Activated CD8-positive, alpha-beta memory T cell treated with anti-CD3 and anti-CD28 coated beads, Interleukin-2, amount 50 U/mL, for 24 hours (primary cell): ENCODE data around the gene ECI1.
"Not testable (repeated sequence)": the region's sequence is repeated elsewhere in the genome, so short reads cannot be mapped to it uniquely, and the experiment has no call there.

Source experiments
- DNase-seq: peaks from one replicate; pipeline ENCODE4 v3.0.0-alpha.2; 2020; ENCODE audit errors: extremely low read depth

The ECI1 gene

DNA sequence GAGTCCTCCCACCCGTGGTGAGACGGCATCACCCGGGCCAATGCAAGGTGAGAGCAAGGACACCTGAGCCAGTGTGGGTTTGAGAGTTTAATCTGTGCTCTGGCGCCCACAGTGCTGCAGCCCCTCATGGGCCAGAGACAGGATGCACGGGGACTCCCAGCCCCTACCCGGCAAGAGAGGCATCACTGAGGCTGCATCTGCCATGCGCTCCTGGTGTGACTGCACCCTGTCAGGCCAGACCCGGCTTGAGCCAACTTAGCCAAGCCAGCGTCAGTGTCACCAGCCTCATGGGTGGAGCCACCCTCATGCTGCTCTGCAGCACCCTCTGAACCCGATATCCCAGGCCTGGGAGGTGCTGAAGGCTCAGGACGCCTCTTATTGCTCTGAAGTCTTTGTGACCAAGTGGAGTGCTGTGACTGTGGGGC is 39.5 kb downstream of the ECI1 start:
- DNase-seq = no peak

DNA sequence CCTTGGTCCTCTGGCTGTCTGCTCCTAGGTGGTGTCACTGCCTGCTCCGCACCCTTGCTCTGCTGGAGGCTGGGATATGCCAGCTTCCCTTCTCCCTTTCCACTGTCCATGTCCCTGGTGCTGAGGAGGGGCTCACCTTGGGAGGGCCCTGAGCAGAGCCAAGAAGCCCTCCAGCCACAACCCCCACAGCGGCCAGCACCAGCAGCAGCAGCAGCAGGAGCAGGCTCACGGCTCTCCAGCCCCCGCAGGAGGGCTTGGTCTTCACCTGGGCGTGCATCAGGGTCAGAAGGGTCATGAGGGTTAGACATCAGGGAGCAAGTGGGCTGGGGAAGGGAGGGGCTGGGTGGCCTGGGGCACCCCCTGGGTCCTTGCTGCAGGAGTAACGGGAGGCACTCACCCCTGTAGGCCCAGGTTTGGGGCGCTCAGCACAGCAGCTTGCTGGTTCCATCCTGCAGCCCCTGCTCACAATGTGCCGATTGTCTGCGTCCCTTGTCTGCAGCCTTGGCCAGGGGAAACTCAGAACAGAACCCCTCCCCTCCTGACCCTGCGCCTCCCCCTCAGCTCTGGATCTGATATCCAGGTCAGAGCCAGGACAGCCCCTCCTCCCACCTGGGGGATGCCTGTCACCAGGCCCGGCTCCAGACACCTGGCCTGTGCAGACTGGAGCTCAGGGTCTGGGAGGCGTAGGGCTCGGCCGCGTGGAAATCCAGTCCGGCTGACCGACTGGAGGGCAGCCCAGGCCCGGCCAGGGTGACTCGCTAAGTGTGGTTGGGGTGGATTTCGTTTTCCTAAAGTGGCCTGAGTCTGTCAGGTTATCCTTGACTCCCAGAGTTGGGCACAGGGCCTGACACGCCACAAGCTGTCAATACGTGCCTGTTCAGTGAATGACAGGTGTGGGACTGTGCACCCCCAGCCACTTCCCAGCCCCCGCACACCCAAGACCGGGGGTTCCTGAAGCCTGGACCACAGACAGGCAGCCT is 40.7 kb downstream of the ECI1 start, which contains the start of gene BRICD5:
Gene BRICD5, minus strand, starts transcription at position 478 of the 980 bp plus-strand sequence. Its CDS starts 30 bp downstream, at position 448.
- DNase-seq = no peak

- DNase-seq = no peak
Observed at GRCh38 chr16:2210009-2210332, 41.4 kb downstream of the ECI1 start.

- no peak for DNase-seq
Observed at GRCh38 chr16:2209258-2210008, 42.0 kb downstream of the ECI1 start.

- DNase-seq = no peak
Observed at GRCh38 chr16:2208772-2209171, 42.6 kb downstream of the ECI1 start.

- no peak for DNase-seq
Observed at GRCh38 chr16:2208308-2208707, 43.1 kb downstream of the ECI1 start.

DNA sequence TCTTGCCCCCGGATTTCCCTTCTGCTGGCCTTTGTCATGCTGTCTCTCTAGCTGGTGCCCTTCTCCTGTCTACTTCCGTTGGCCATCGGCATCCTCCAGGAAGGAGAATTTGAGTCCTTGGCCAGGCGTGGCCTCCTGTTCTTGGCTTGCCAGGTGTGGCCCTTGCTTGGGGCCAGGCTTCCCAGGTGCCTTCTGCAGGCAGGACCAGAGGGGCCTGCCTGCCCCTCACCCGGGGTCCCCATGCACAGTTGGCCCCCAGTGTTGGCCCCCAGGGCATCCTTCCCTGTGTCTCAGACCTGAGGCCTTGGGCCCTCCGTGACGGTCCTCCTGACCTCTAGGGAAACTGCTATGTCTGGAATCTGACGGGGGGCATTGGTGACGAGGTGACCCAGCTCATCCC is 43.5 kb downstream of the ECI1 start:
- no peak for DNase-seq

GRCh38 chr16:2206780-2207433 is 44.5 kb downstream of the ECI1 start:
- DNase-seq = no peak

DNA sequence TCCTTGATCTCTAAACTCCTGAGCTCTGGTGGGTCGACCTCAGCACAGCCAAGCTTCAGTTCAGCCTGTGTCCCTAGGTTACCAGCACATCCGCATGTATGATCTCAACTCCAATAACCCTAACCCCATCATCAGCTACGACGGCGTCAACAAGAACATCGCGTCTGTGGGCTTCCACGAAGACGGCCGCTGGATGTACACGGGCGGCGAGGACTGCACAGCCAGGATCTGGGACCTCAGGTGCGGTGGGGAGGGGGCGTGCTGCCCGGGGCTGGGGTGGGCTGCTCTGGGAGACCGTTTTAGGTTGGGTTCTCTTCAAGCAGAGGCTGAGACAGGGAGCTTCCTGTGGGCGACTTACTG is 45.0 kb downstream of the ECI1 start:
- DNase-seq = no peak

- no peak for DNase-seq
Observed at GRCh38 chr16:2205967-2206313, 45.4 kb downstream of the ECI1 start.

GRCh38 chr16:2205104-2205966 is 46.1 kb downstream of the ECI1 start, which contains the start of gene MLST8:
TSS of gene MLST8 (plus strand) at chr16:2205454. CDS start at chr16:2206086, 632 bp downstream.
- DNase-seq = peak; percentile 71

DNA sequence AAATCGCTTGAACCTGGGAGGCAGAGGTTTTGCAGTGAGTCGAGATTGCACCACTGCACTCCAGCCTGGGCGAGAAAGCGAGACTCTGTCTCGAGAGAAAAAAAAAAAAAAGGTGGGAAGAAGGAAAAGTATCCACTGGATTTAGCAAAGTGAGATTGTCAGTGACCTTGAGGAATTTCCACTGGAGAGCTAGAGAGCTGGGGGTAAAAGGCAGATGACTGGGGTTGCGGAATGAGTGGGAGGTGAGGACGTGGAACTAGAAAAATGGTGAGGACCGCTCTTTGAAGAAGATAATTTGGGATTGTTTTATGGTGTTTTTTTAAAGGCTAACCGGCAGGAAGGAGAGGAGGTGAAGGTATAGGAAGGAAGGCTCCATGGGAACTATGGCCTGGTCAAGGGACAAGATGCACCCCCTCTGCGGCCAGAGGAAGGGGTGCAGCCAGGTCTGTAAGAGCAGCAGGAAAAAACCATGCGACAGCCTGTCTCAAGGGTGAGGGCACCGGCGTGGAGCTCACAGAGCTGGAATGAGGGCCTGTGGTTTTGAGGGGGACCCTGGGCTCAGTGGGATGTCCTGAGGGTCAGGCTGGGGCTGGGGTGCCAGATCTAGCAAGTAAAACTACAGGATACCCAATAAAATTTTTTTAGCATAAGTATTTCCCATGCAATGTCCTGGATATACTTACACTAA is 46.8 kb downstream of the ECI1 start:
- DNase-seq = no peak

DNA sequence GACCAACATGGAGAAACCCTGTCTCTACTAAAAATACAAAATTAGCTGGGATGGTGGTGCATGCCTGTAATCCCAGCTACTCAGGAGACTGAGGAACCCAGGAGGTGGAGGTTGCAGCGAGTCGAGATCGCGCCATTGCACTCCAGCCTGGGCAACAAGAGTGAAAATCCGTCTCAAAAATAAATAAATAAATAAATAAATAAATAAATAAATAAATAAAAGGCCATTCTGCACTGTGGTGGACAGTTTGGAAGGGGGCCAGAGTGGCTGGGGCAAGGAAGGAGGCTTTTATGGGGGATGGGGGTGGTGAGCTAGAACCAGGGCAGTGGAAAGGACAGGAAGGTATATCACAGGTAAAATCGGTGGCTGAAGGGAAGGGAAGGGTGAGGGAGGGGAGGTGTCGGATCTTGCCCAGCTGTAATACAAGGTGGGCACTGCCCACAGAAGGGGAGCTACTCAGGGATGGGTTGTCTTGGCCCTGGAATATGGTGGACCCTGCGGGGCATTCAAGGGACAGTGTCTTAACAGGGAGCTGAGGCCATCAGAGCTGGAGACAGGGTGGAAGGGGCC is 48.2 kb downstream of the ECI1 start:
- not testable (repeated sequence) for DNase-seq

DNA sequence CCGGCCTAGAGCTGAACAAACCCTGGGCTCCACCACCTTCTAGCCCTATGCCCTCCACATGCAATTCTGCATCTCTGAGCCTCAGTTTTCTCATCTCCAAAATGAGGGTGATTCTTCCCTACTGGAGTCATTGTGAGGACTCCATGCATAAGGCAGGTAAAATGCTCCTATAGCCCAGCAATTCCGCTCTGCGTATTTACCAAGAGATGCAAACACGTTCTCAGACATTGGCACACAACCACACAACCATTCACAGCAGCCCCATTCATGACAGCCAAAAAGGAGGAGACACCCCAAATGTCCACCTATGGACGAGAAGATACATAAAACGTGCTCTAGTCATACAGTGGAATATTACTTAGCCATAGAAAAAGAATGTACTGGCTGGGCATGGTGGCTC is 51.1 kb downstream of the ECI1 start:
- DNase-seq = no peak

DNA sequence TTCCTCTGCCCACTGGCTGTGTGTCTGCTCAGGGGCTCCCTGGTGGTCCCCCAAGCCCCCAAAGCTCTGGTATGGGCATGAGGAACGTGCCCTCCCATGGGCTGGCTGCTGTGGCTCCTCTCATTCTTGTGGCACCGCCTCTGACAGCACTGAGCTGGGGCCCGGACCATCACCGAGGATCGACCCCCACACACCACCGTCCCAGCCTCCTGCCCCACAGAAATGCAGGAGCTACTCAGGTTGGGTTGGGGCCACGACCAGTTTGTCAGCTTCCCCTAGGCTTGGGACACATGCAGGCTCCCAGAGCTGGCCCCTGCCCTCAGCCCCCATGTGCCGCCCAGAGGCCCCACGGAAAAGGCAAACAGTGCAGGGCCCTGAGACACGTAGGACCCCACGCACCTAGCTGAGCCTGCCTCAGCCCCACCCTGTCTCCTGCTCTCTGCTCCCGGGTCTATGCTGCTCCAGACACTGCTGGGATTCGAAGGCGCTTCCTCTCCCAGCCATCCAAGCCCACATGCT is 51.7 kb downstream of the ECI1 start:
- no peak for DNase-seq

- DNase-seq = no peak
Observed at GRCh38 chr16:2199095-2199494, 52.3 kb downstream of the ECI1 start.

DNA sequence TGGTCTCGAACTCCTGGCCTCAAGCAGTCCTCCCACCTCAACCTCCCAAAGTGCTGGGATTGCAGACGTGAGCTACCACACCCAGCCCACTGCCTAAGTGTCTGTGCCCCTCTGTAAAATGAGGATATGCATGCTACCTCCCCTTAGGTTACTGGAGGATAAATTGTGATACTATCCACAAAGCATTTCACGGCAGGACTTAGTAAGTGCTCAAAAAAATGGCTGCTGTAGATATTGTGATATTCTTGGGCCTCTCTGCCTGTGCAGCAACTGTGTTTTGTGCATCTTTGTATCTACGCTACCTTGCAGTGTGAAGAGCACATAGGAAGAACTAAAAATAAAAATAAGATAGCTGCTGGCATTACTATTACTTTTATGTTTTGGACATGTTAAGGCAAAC is 53.1 kb downstream of the ECI1 start:
- no peak for DNase-seq

DNA sequence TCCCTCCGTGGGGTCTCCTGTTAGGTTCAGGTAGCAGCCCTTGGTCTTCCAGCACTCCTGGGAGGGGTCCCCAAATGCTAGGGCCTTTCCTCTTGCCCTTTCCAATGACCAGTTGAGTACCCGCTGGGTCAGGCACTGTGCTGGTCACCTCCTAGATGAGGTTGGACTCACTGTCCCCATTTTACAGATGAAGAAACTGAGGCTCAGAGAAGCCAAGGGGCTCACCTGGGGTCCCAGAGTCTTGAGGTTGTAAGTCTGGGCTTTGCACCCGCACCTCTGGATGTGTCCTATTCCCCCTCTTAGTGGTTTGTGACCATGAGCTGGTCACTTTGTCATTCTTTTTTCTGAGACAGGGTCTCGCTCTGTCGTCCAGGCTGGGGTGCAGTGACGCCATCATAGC is 53.6 kb downstream of the ECI1 start:
- no peak for DNase-seq

DNA sequence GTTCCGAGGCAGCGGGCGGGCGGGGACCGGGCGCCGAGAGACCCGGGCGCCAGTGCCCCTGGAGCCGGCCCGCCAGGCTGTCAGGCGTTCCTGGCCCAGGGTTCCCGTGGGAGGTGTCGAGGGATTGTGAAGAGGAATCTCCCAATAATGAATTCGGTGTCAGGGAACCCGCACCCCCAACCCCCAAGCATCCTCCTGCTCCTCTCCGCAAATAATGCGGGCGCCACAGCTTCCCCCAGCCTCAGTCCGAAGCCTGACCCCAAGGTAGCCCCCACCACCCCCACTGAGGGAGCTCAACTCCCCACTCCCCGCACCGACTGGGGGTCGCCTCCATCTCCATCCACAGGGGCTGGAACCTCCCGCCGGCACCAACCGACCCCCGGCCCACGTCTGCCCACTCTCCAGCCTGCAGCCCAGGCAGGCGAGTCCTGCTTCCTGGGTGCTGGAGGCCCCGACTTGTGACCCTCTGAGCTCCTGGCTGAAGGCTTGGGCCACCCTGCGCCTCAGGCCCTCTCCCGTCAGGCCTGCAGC is 54.3 kb downstream of the ECI1 start:
- DNase-seq = no peak
